Measurements from ENCODE around the gene LSM3. TPM values are rescaled to one million over a fixed set of nuclear protein-coding genes. Genes with fewer than 3 reads are reported as not detected.
A peak's percentile ranks its signal among the peaks of the same experiment; 100 is the strongest.

Gene LSM3
- total RNA-seq, 1 donor from 2014 or later = 12.4 TPM

DNA sequence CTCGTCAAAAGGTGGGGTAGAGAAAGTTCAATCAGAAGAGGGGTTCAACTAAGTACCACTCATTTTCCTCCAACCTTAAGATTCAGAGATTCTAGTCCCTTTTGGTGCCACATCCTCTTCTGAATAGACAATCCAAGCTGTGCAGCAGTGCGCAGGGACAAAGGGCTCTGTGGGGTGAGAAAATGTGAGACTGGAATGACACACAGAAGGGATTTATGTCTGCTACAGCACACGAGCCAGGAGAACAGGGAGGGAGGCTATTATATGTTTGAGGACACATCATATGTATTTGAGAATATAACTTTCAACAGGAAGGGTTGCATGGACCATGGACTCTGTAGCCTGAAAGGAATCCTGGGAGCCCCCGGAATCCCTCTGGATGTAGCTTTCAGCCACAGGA, 33.0 kb downstream of the LSM3 start:
- no peak for DNase-seq (ENCODE audit: extremely low spot score, unreplicated experiment)
- H3K9me3 Mint-ChIP-seq = no peaks in the 10 kb centered on the region
- H3K36me3 Mint-ChIP-seq = peaks cover 3% of the 10 kb centered on the region
- peaks cover 18% of the 10 kb centered on the region for H3K4me1 Mint-ChIP-seq (ENCODE audit: unreplicated experiment)
- peaks cover 4% of the 10 kb centered on the region for H3K27me3 Mint-ChIP-seq
- TF ChIP-seq, protein P1, sequence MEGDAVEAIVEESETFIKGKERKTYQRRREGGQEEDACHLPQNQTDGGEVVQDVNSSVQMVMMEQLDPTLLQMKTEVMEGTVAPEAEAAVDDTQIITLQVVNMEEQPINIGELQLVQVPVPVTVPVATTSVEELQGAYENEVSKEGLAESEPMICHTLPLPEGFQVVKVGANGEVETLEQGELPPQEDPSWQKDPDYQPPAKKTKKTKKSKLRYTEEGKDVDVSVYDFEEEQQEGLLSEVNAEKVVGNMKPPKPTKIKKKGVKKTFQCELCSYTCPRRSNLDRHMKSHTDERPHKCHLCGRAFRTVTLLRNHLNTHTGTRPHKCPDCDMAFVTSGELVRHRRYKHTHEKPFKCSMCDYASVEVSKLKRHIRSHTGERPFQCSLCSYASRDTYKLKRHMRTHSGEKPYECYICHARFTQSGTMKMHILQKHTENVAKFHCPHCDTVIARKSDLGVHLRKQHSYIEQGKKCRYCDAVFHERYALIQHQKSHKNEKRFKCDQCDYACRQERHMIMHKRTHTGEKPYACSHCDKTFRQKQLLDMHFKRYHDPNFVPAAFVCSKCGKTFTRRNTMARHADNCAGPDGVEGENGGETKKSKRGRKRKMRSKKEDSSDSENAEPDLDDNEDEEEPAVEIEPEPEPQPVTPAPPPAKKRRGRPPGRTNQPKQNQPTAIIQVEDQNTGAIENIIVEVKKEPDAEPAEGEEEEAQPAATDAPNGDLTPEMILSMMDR (conservative IDR thresholded peaks at IDR 0.05) = no peak
- H3K27ac Mint-ChIP-seq = no peak overlapping the region
- no peak overlapping the region for H3K4me3 Mint-ChIP-seq

DNA sequence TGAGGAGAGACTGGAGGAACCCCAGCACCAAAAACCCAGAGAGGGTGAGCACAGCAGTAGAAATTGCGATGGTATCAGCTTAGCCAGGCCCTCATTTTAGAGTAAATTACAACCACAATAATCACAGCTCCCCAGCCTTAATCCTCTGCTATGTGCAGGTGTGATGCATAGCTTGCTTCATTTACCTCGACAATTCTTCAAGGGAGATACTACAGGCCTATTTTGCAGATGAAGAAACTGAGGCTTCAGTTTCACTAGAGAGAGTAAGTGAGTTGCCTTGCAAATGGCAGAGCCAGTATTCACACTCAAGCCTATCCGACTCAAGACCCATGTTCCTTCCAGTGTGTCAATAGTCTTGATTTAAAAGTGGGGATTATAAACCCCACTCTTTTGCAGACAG, 33.4 kb downstream of the LSM3 start:
- Mint-ChIP-seq H3K27ac (no peak overlapping the region), H3K27me3 (peaks cover 4% of the 10 kb centered on the region), H3K4me3 (no peak overlapping the region), H3K9me3 (no peaks in the 10 kb centered on the region), H3K36me3 (peaks cover 3% of the 10 kb centered on the region), H3K4me1 (ENCODE audit: unreplicated experiment) (peaks cover 18% of the 10 kb centered on the region)
- TF ChIP-seq, protein P1 (conservative IDR thresholded peaks at IDR 0.05) = no peak
- no peak for DNase-seq (ENCODE audit: extremely low spot score, unreplicated experiment)

DNA sequence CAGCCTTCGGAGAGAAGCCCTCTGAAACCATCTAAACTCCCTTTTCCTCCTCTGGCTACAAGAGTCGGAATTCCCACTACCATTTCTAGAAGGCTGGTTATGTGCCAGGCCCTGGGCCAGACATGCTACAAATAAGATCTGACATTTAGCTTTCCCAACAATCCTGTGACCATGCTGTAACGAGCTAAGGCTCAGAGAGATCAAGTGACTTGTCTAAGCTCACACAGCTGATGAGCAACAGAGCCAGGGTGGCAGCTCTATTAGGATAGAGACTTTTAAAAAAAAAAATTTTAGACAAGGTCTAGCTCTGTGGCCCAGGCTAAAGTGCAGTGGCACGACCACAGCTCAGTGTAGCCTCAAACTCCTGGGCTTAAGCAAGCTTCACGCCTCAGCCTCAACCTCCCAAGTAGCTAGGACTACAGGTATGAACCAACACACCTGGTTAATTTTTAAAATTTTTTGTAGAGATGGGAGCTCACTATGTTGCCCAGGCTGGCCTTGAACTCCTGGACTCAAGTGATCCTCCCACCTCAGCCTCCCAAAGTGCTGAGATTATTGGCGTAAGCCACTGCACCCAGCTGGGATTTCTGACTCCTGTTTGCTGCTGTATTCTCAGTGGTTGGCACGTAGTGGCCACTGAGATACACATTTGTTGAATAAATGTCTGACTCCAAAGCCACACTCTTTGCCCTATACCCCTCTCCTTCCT, 34.6 kb downstream of the LSM3 start:
- peaks cover 3% of the 10 kb centered on the region for H3K36me3 Mint-ChIP-seq
- no peak overlapping the region for H3K27ac Mint-ChIP-seq
- DNase-seq (ENCODE audit: extremely low spot score, unreplicated experiment) = no peak
- no peaks in the 10 kb centered on the region for H3K9me3 Mint-ChIP-seq
- H3K4me1 Mint-ChIP-seq (ENCODE audit: unreplicated experiment) = peaks cover 18% of the 10 kb centered on the region
- no peak overlapping the region for H3K4me3 Mint-ChIP-seq
- TF ChIP-seq, protein P1 (conservative IDR thresholded peaks at IDR 0.05) = no peak
- peaks cover 4% of the 10 kb centered on the region for H3K27me3 Mint-ChIP-seq

DNA sequence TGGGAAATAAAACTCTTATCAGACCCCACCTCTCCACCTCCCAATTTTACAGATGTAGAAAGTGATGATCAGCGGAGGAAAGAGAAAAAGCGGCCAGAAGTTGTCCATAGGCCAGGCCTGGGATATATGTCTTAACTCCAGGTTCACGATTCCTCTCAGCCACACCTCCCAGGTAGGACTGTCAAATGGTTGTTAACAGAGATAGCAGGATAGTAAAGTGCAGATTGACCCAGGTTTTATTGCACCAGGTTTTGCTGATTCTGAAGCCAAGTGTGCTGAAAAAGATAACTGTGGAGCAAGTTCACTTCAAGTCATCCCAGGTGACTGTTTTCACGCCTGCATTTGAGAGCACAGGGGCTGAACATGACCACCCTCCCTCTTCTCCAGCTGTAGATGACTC, 36.1 kb downstream of the LSM3 start:
- no peaks in the 10 kb centered on the region for H3K36me3 Mint-ChIP-seq
- no peak overlapping the region for H3K4me3 Mint-ChIP-seq
- no peaks in the 10 kb centered on the region for H3K27me3 Mint-ChIP-seq
- H3K27ac Mint-ChIP-seq = no peak overlapping the region
- TF ChIP-seq, protein P1 (conservative IDR thresholded peaks at IDR 0.05) = no peak
- DNase-seq (ENCODE audit: extremely low spot score, unreplicated experiment) = no peak
- H3K4me1 Mint-ChIP-seq (ENCODE audit: unreplicated experiment) = peaks cover 14% of the 10 kb centered on the region
- H3K9me3 Mint-ChIP-seq = no peaks in the 10 kb centered on the region

DNA sequence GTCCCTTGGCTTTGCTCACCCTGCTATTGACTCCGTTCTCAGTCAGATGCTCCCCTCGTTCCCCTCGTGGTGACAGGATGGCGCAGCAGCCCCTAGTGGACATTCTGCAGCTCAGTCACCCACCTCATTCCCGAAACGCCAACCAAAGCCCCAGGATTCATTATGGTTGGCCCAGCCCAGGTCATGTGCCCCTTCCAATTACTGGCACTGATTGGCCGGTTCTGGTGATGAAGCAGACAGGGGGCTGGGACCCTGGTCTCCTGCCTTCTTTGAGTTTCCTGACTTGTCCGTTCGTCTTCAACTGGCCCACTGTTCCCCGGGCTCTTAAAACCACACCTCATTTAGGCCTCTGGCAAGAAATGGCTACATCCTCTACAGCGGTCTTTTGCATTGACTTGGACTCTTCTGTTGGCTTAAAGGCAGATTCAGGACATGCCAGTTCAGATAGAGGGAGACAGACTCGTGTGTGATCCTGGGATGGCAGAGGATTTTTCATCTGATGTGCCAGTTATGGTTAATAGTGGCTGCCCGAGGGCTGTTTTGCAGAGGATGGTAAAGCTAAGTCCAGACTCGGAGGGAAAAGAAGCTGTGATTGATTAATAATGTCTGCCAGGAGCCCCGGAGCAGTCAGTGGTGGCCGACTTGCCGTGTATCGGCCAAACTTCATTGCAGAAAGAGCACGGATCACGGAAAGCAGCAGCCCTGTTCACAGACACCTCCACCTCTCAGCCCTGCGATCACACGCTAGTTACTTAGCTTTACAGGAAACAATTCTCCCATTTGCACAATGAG, 37.8 kb downstream of the LSM3 start:
- H3K27ac Mint-ChIP-seq = peak overlapping the region; percentile 69
- DNase-seq (ENCODE audit: extremely low spot score, unreplicated experiment) = no peak
- no peaks in the 10 kb centered on the region for H3K27me3 Mint-ChIP-seq
- peaks cover 4% of the 10 kb centered on the region for H3K4me1 Mint-ChIP-seq (ENCODE audit: unreplicated experiment)
- H3K36me3 Mint-ChIP-seq = no peaks in the 10 kb centered on the region
- TF ChIP-seq, protein P1 (conservative IDR thresholded peaks at IDR 0.05) = peak; percentile 69
- peak overlapping the region; percentile 86 for H3K4me3 Mint-ChIP-seq
- H3K9me3 Mint-ChIP-seq = no peaks in the 10 kb centered on the region
